ENCODE measurements around the gene ADARB2.

ADARB2 gene

GRCh38 chr10:1406132-1406966 lies 331.0 kb downstream of the ADARB2 start:
- TF ChIP-seq TEAD4 (IDR thresholded peaks at IDR 0.05) (no peak), RAD21 (IDR thresholded peaks at IDR 0.05; ENCODE audit: low read depth) (no peak), MAX (IDR thresholded peaks at IDR 0.05) (no peak), EP300 (IDR thresholded peaks at IDR 0.05; ENCODE audit: borderline replicate concordance) (no peak), USF1 (IDR thresholded peaks at IDR 0.05) (no peak), REST (IDR thresholded peaks at IDR 0.05; ENCODE audit: low read depth) (no peak), NFIC (IDR thresholded peaks at IDR 0.05) (no peak), CEBPB (IDR thresholded peaks at IDR 0.05) (no peak), TCF12 (IDR thresholded peaks at IDR 0.05; ENCODE audit: low read depth) (no peak), TAF1 (IDR thresholded peaks at IDR 0.05; ENCODE audit: low read depth) (no peak), YY1 (IDR thresholded peaks at IDR 0.05; ENCODE audit: low read depth) (no peak), CREB1 (IDR thresholded peaks at IDR 0.05; ENCODE audit: low read depth) (no peak), FOXM1 (IDR thresholded peaks at IDR 0.05; ENCODE audit: borderline replicate concordance, low read depth) (no peak), ZBTB7A (IDR thresholded peaks at IDR 0.05; ENCODE audit: low read depth) (no peak), EGR1 (IDR thresholded peaks at IDR 0.05) (no peak)

GRCh38 chr10:1404323-1405260 lies 332.7 kb downstream of the ADARB2 start:
- TF ChIP-seq MAX (IDR thresholded peaks at IDR 0.05) = no peak
- no peak for TF ChIP-seq TAF1 (IDR thresholded peaks at IDR 0.05; ENCODE audit: low read depth)
- TF ChIP-seq TEAD4 (IDR thresholded peaks at IDR 0.05) = no peak
- TF ChIP-seq RAD21 (IDR thresholded peaks at IDR 0.05; ENCODE audit: low read depth) = no peak
- TF ChIP-seq FOXM1 (IDR thresholded peaks at IDR 0.05; ENCODE audit: borderline replicate concordance, low read depth) = no peak
- no peak for TF ChIP-seq TCF12 (IDR thresholded peaks at IDR 0.05; ENCODE audit: low read depth)
- no peak for TF ChIP-seq USF1 (IDR thresholded peaks at IDR 0.05)
- TF ChIP-seq ZBTB7A (IDR thresholded peaks at IDR 0.05; ENCODE audit: low read depth) = no peak
- TF ChIP-seq YY1 (IDR thresholded peaks at IDR 0.05; ENCODE audit: low read depth) = no peak
- no peak for TF ChIP-seq CEBPB (IDR thresholded peaks at IDR 0.05)
- no peak for TF ChIP-seq CREB1 (IDR thresholded peaks at IDR 0.05; ENCODE audit: low read depth)
- TF ChIP-seq NFIC (IDR thresholded peaks at IDR 0.05) = no peak
- TF ChIP-seq EGR1 (IDR thresholded peaks at IDR 0.05) = no peak
- TF ChIP-seq EP300 (IDR thresholded peaks at IDR 0.05; ENCODE audit: borderline replicate concordance) = no peak
- TF ChIP-seq REST (IDR thresholded peaks at IDR 0.05; ENCODE audit: low read depth) = no peak

- no peak for TF ChIP-seq YY1 (IDR thresholded peaks at IDR 0.05; ENCODE audit: low read depth)
- no peak for TF ChIP-seq CREB1 (IDR thresholded peaks at IDR 0.05; ENCODE audit: low read depth)
- no peak for TF ChIP-seq EGR1 (IDR thresholded peaks at IDR 0.05)
- no peak for TF ChIP-seq TEAD4 (IDR thresholded peaks at IDR 0.05)
- no peak for TF ChIP-seq CEBPB (IDR thresholded peaks at IDR 0.05)
- no peak for TF ChIP-seq USF1 (IDR thresholded peaks at IDR 0.05)
- TF ChIP-seq FOXM1 (IDR thresholded peaks at IDR 0.05; ENCODE audit: borderline replicate concordance, low read depth) = no peak
- TF ChIP-seq REST (IDR thresholded peaks at IDR 0.05; ENCODE audit: low read depth) = no peak
- TF ChIP-seq TCF12 (IDR thresholded peaks at IDR 0.05; ENCODE audit: low read depth) = no peak
- no peak for TF ChIP-seq MAX (IDR thresholded peaks at IDR 0.05)
- TF ChIP-seq NFIC (IDR thresholded peaks at IDR 0.05) = no peak
- TF ChIP-seq TAF1 (IDR thresholded peaks at IDR 0.05; ENCODE audit: low read depth) = no peak
- TF ChIP-seq RAD21 (IDR thresholded peaks at IDR 0.05; ENCODE audit: low read depth) = no peak
Measured at GRCh38 chr10:1403508-1404322, 333.6 kb downstream of the ADARB2 start.

Measured in Ishikawa (cell line).